NOMO-1 treated with dmso at 0.1 percent for 144 hours (cell line): ENCODE results near the gene DNAJB14.
A peak's percentile ranks its signal among the peaks of the same experiment; 100 is the strongest.
"Not testable (repeated sequence)": the region's sequence is repeated elsewhere in the genome, so short reads cannot be mapped to it uniquely, and the experiment has no call there.

Experiments
- DNase-seq: peaks from one replicate; lab custom pipeline; 2025; ENCODE audit not compliant: unreplicated experiment; lab: John Stamatoyannopoulos, UW

DNAJB14 gene

DNA sequence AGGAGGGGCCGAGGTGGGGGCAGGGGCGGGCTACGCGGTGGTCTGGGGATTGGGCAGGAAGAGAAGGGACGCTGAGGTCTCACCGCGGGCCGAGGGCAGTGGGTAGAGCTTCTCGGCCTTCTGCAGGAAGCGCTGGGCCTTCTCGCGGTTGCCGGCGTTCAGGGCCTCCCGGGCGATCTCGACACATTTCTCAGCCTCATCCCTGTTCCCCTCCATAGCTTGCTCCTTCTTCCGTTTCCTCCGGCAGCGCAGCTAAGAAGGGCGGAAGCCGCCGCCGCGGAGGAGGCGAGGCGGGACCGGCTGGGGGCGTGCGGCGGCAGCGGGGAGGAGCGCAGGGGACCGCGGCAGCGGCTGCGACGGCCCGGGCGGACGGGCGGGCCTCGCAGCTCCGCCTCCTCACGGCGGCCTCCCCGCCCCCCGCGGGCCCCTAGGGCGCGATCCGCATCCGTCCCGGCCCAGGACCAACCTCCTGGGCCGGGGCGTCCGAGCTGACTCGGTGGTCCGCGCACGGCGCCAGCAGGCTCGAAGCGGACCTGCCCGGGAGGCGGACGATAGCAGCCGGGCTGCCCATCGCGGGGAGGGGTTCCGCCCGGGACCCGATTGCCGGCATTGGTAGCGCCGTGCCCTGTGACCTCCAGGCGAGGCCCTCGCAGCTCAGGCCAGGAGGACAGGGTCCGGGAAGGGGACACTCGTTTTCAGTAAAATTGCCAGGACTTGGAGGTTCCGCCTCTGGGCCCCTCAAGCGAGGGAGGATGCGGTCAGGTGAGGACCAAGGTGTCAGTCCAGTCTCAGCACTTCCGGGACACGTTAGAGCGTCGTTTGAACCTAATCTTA, at the start of gene DNAJB14:
Gene DNAJB14, minus strand, starts transcription at position 263 of the 834 bp plus-strand sequence. Its CDS starts 47 bp downstream, at position 216.
- DNase-seq: peak; percentile 70

GRCh38 chr4:99991741-99992140, 45.3 kb upstream of the DNAJB14 start:
- no peak for DNase-seq

DNA sequence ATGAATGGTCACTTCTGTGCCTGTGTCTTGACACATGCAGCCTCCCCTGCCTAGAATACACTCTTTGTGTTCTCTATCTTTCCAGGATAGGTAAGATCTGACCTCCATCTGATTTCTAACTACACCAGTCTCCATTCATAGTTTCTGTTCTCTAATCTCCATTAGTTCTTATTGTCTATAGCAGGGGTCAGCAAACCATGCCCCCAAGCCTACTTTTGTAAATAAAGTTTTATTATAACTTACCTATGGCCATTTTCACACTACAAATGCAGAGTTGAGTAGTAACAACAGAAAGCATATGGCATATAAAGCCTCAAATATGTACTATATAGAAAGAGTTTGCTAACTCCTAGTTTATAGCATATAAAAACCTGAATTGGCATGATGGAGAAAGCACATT, 41.3 kb upstream of the DNAJB14 start:
- DNase-seq: no peak

GRCh38 chr4:99986792-99987191, 40.4 kb upstream of the DNAJB14 start:
- no peak for DNase-seq

GRCh38 chr4:99983289-99983943, 37.0 kb upstream of the DNAJB14 start:
- DNase-seq: no peak

DNA sequence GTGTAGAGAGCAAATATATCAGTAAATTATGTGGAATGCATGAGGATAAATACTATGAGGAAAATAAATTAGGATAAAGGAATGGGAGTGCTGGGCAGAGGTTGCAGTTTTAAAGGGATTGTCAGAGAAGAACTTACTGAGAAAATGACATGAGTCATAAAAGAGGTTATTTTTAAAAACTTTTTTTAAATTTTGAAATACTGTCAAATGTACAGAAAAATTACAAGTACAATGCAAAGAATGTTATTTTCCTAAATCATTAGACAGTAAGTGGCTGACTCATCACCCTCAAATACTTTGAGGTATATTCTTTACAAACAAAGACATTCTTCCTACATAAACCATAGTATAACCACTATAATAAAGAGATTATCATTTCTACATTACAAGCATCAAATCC, 33.5 kb upstream of the DNAJB14 start:
- no peak for DNase-seq

GRCh38 chr4:99971453-99972111, 25.2 kb upstream of the DNAJB14 start:
- DNase-seq: no peak

DNA sequence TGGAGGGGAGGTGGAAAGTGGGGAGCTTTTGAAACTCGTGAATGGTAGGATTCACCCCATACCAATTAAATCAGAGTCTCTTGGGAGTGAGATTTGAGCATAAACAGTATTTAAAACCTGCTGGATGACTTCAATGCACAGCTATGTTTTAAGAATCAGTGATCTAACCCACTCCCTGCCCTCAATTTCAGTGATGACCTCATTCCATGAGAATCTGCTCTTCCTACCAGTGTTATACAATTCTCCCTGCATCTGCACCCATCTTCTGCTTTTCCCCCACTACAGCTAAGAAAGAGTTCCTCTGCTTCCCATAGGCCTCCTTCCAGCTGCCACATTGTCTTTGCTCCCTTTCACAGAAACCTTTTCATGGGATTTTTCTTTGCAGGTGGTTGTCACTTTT, 21.9 kb upstream of the DNAJB14 start:
- DNase-seq: no peak

DNA sequence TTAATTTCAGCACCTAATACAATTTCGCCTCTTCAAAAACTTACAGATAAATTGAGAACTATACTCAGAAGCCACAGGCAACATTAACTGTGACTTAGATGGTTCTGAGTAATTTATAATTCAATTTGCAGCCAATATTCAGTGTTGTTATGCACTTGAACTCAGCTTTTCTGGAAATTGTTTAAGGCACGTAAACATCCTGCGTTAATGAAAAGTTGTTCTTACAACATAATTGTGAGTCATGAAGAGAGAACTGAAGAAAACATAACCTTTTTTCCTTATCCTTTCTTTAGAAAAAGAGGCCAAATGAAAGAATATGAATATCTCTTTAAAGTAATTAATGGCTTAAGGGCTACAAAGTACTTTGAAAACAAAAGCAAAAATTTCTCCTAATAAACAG, 20.3 kb upstream of the DNAJB14 start:
- no peak for DNase-seq

DNA sequence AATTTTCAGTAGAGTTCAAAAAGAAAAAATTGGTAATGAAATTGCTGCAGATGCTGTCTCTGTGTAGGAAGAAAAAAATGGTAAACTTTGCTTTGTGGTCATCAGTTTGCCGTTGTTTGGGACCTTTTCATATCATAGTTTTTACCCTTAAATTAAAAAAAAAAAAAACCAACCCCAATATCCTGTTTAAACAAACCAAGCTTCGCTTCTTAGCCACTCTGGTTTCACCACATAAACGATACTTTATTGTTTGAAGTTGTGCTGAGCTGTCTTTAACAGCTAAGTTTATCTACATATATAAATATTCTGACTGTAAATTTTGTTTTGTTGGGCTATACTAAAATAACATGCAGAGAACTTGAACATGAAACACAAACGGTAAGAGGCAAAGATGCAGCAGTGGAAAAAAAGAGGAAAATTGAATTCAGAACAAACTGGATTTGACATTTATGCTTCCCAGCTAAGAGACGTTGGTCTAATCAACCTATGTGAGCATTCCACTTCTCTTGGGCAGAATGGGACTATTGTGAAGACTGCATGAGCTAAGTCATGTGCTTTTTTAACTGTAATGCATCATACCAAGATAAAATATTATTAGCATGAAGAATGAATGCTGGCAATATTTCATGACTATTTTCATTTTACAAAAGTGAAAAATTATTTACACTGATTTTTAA, 19.4 kb upstream of the DNAJB14 start:
- no peak for DNase-seq

DNA sequence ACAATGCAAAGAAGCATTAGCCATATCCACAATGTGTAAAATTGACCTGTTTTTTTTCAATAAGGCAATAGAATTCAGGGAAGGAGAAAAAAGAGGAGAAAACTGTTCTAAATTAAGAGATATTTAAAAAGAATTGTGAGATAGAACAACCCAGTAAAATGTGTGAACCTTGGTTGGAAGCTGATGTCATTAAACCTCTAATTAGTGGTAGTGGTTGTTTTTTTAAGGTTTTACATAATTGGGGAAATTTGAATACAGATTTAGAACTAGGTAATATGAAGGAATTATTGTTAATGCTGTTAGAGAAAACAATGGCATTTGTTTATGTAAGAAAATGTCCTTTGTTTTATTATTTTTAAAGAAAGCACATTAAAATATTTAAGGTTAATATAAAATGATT, 18.8 kb upstream of the DNAJB14 start:
- no peak for DNase-seq

GRCh38 chr4:99961711-99962110, 15.3 kb upstream of the DNAJB14 start:
- no peak for DNase-seq

GRCh38 chr4:99960648-99961047, 14.2 kb upstream of the DNAJB14 start:
- DNase-seq: no peak

GRCh38 chr4:99958207-99958606, 11.8 kb upstream of the DNAJB14 start:
- DNase-seq: not testable (repeated sequence)

GRCh38 chr4:99950913-99951254, 4.5 kb upstream of the DNAJB14 start:
- DNase-seq: no peak

- peak; percentile 95 for DNase-seq
Measured at GRCh38 chr4:99949999-99950912, 3.8 kb upstream of the DNAJB14 start, which contains the start of gene H2AZ1. TSS of gene H2AZ1 (minus strand) at chr4:99950275. CDS start at chr4:99950170, 105 bp downstream.

DNA sequence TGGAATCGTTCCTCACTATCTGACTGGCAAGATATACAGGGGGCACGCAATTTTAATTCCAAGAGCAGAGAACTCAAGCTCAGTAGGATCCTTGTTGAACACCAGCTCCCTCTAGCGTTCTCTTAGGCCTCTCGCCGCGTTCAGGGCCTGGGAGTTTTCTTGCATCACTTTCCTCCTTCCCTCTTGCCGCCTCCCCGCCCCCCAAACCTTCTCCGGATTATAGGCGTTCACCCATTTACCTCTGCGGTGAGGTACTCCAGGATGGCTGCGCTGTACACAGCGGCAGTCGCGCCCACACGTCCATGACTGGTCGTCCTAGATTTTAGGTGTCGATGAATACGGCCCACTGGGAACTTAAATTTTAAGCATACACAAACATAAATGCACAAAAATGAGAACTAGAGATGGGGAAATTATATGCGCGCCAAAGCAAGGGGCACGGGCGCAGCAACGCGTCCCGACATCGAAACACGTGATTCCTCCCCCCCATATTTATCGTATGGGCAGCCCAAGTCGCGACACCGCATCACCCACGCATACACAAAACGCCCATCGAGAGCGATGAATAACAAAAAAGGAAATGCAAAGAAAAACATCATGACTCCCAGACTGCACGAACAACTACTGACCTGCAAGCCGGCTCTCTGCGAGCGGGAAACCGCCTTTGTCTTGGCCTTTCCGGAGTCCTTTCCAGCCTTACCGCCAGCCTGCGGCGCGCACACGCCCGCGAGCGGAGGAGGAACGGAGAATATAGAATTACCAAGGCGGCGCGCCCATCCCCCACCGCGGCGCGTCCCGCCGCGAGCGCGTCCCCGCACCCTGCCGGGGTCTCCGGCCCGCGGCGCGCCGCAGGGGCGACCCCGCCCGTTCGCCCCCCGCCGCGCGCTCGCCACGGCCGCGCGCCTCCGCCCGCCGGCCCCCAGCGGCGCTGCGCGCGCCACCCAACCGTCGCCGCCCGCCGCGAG, 2.9 kb upstream of the DNAJB14 start:
- peak; percentile 92 for DNase-seq

GRCh38 chr4:99947608-99948007, 1.2 kb upstream of the DNAJB14 start:
- DNase-seq: no peak

DNA sequence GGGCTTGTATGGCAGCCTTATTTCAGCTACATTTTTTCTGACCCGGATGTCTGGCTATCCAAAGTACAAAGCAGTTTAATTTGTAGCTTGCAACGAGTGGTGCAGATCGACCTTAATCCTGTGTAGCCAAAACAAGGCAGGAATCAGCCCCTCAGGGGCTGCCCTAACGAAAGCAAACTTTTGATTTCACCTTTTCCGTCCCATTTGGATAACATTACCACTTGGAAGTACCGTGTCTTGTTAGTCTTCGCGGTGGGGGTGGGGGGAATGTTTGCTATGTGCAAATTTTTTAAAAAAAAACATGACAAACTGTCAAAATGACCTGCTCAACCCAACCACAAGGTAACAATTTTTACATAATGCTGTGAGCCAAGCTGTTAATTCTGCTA, 766 bp upstream of the DNAJB14 start:
- no peak for DNase-seq
